Fibroblast of peridontal ligament (primary cell): Measurements from ENCODE around the gene TTPAL.
A peak's percentile ranks its signal among the peaks of the same experiment; 100 is the strongest.
"Not testable (repeated sequence)": the region's sequence is repeated elsewhere in the genome, so short reads cannot be mapped to it uniquely, and the experiment has no call there.

ENCODE experiments used
- DNase-seq: peaks from one replicate; pipeline ENCODE4 v3.0.0-alpha.2; 2010; ENCODE audit errors: extremely low read depth

The TTPAL gene

GRCh38 chr20:44468044-44468782, 7.5 kb upstream of the TTPAL start:
- DNase-seq = no peak

GRCh38 chr20:44470327-44470726, 5.3 kb upstream of the TTPAL start:
- DNase-seq = no peak

GRCh38 chr20:44471481-44471882, 4.2 kb upstream of the TTPAL start:
- DNase-seq = peak; percentile 74

- not testable (repeated sequence) for DNase-seq
These were observed 3.4 kb upstream of the TTPAL start for GRCh38 chr20:44472283-44472682.

- DNase-seq = no peak
These were observed 341 bp upstream of the TTPAL start for GRCh38 chr20:44475372-44475693.

GRCh38 chr20:44477151-44477550, 1.5 kb downstream of the TTPAL start:
- DNase-seq = no peak

GRCh38 chr20:44478206-44478605, 2.5 kb downstream of the TTPAL start:
- no peak for DNase-seq

GRCh38 chr20:44479643-44480042, 4.0 kb downstream of the TTPAL start:
- DNase-seq = no peak

- DNase-seq = no peak
These were observed 4.4 kb downstream of the TTPAL start for GRCh38 chr20:44480097-44480496.

GRCh38 chr20:44481719-44482416, 6.2 kb downstream of the TTPAL start:
- DNase-seq = no peak

- DNase-seq = no peak
These were observed 7.4 kb downstream of the TTPAL start for GRCh38 chr20:44483112-44483511.

GRCh38 chr20:44485078-44485829, 9.6 kb downstream of the TTPAL start:
- no peak for DNase-seq

- no peak for DNase-seq
These were observed 10.1 kb downstream of the TTPAL start for GRCh38 chr20:44485830-44486198.

- DNase-seq = no peak
These were observed 12.9 kb downstream of the TTPAL start for GRCh38 chr20:44488551-44488950.

- DNase-seq = no peak
These were observed 13.5 kb downstream of the TTPAL start for GRCh38 chr20:44489223-44489622.

- no peak for DNase-seq
These were observed 14.3 kb downstream of the TTPAL start for GRCh38 chr20:44489931-44490330.

- DNase-seq = peak; percentile 83
These were observed 16.1 kb downstream of the TTPAL start for GRCh38 chr20:44491635-44492395.

- peak; percentile 78 for DNase-seq
These were observed 18.6 kb downstream of the TTPAL start for GRCh38 chr20:44494266-44494665.

GRCh38 chr20:44494681-44495080, 19.0 kb downstream of the TTPAL start:
- no peak for DNase-seq

- peak; percentile 63 for DNase-seq
These were observed 19.6 kb downstream of the TTPAL start for GRCh38 chr20:44495257-44495656.

- peak; percentile 81 for DNase-seq
These were observed 20.3 kb downstream of the TTPAL start for GRCh38 chr20:44495802-44496481.

- peak; percentile 58 for DNase-seq
These were observed 21.3 kb downstream of the TTPAL start for GRCh38 chr20:44496976-44497375.
